ACC112 (cell line): Measurements from ENCODE around the gene DVL2.
"Not testable (repeated sequence)": the region's sequence is repeated elsewhere in the genome, so short reads cannot be mapped to it uniquely, and the experiment has no call there.

Experiments used
- H2AFZ ChIP-seq: fragments of 200-600 bp; sonication (generic); one replicate; pipeline ENCODE4 v1.6.0; 2017; ENCODE audit warnings: antibody characterized with exemption, low read length; ENCODE audit not compliant: unreplicated experiment
- H3K27ac ChIP-seq: fragments of 200-600 bp; sonication (generic); 2 replicates; pipeline ENCODE4 v1.5.1; 2014; ENCODE audit warnings: low read depth, mild to moderate bottlenecking, antibody characterized with exemption, low read length, moderate library complexity
- H3K27me3 ChIP-seq: fragments of 200-600 bp; sonication (generic); 2 replicates; pipeline ENCODE4 v1.6.1; 2014; ENCODE audit warnings: mild to moderate bottlenecking, antibody characterized with exemption, low read length, moderate library complexity, mixed read lengths; ENCODE audit not compliant: insufficient read depth
- H3K36me3 ChIP-seq: fragments of 200-600 bp; sonication (generic); 2 replicates; pipeline ENCODE4 v1.6.1; 2016; ENCODE audit warnings: mild to moderate bottlenecking, antibody characterized with exemption, low read length, moderate library complexity, mixed read lengths; ENCODE audit not compliant: insufficient read depth
- H3K4me1 ChIP-seq: fragments of 200-600 bp; sonication (generic); one replicate; pipeline ENCODE4 v1.6.1; 2016; ENCODE audit warnings: low read length, mixed read lengths; ENCODE audit not compliant: insufficient read depth, unreplicated experiment, control insufficient read depth
- H3K4me3 ChIP-seq: fragments of 200-600 bp; sonication (generic); 2 replicates; pipeline ENCODE4 v1.5.1; 2014; ENCODE audit warnings: mild to moderate bottlenecking, low read depth, low read length
- H3K79me2 ChIP-seq: fragments of 200-600 bp; sonication (generic); one replicate; pipeline ENCODE4 v1.6.0; 2016; ENCODE audit warnings: low read length; ENCODE audit not compliant: control insufficient read depth, unreplicated experiment, insufficient read depth

Gene DVL2

GRCh38 chr17:7253082-7253481 lies 18.8 kb upstream of the DVL2 start:
- H3K4me3 ChIP-seq = peak overlapping the region; percentile 96
- peaks cover 25% of the 10 kb centered on the region for H3K4me1 ChIP-seq
- H3K27me3 ChIP-seq = no peaks in the 10 kb centered on the region
- H2AFZ ChIP-seq = no peak overlapping the region
- peak overlapping the region; percentile 97 for H3K27ac ChIP-seq
- peaks cover 51% of the 10 kb centered on the region for H3K79me2 ChIP-seq
- H3K36me3 ChIP-seq = peaks cover 15% of the 10 kb centered on the region; the same call in 1 of the 2 replicates

- Histone ChIP-seq H2AFZ (peak within 1 kb of the TSS; percentile 93), H3K27me3 (no peaks in the 10 kb centered on the region), H3K79me2 (peaks cover 58% of the 10 kb centered on the region)
Measured at GRCh38 chr17:7252176-7253043, 18.1 kb upstream of the DVL2 start, which contains the start of gene ELP5. ELP5 (plus strand) TSS chr17:7252215; CDS start chr17:7252551, 336 bp downstream.

GRCh38 chr17:7251661-7252175 lies 17.4 kb upstream of the DVL2 start, which contains the start of gene CTDNEP1:
CTDNEP1 (minus strand) TSS chr17:7251734; CDS start chr17:7251296, 438 bp downstream.
- Histone ChIP-seq H2AFZ (peak within 1 kb of the TSS; percentile 93), H3K27ac (peak within 1 kb of the TSS; percentile 97), H3K27me3 (no peaks in the 10 kb centered on the region), H3K4me3 (peak within 1 kb of the TSS; percentile 96), H3K79me2 (peaks cover 65% of the 10 kb centered on the region), H3K4me1 (peaks cover 25% of the 10 kb centered on the region), H3K36me3 (peaks cover 15% of the 10 kb centered on the region; the same call in 1 of the 2 replicates)

More at GRCh38 chr17:7252176-7253043, 18.1 kb upstream of the DVL2 start, which contains the start of gene ELP5:
- Histone ChIP-seq H3K4me1 (peaks cover 25% of the 10 kb centered on the region), H3K27ac (peak within 1 kb of the TSS; percentile 97), H3K36me3 (peaks cover 15% of the 10 kb centered on the region; the same call in 1 of the 2 replicates), H3K4me3 (peak within 1 kb of the TSS; percentile 96)

- peak overlapping the region; percentile 97 for H3K27ac ChIP-seq
- peaks cover 65% of the 10 kb centered on the region for H3K79me2 ChIP-seq
- H3K27me3 ChIP-seq = no peaks in the 10 kb centered on the region
- H3K36me3 ChIP-seq = peaks cover 15% of the 10 kb centered on the region; the same call in 1 of the 2 replicates
- peak overlapping the region; percentile 47 for H2AFZ ChIP-seq
- peaks cover 25% of the 10 kb centered on the region for H3K4me1 ChIP-seq
- H3K4me3 ChIP-seq = peak overlapping the region; percentile 96
Measured at GRCh38 chr17:7250695-7251627, 16.6 kb upstream of the DVL2 start.

GRCh38 chr17:7249830-7250229 lies 15.5 kb upstream of the DVL2 start:
- peaks cover 65% of the 10 kb centered on the region for H3K79me2 ChIP-seq
- H3K4me3 ChIP-seq = peak overlapping the region; percentile 96
- H3K36me3 ChIP-seq = peaks cover 12% of the 10 kb centered on the region; the same call in 1 of the 2 replicates
- H3K27ac ChIP-seq = no peak overlapping the region
- no peak overlapping the region for H2AFZ ChIP-seq
- H3K27me3 ChIP-seq = no peaks in the 10 kb centered on the region
- peaks cover 25% of the 10 kb centered on the region for H3K4me1 ChIP-seq

- Histone ChIP-seq H3K27ac (no peak overlapping the region), H3K4me3 (peak overlapping the region; percentile 23; the same call in 1 of the 2 replicates), H3K27me3 (no peaks in the 10 kb centered on the region), H3K36me3 (peaks cover 8% of the 10 kb centered on the region; the same call in 1 of the 2 replicates), H3K4me1 (peaks cover 25% of the 10 kb centered on the region), H2AFZ (no peak overlapping the region), H3K79me2 (peaks cover 63% of the 10 kb centered on the region)
Measured at GRCh38 chr17:7249214-7249613, 14.9 kb upstream of the DVL2 start.

GRCh38 chr17:7248796-7249195 lies 14.5 kb upstream of the DVL2 start:
- peaks cover 25% of the 10 kb centered on the region for H3K4me1 ChIP-seq
- peaks cover 7% of the 10 kb centered on the region; the same call in 1 of the 2 replicates for H3K36me3 ChIP-seq
- H3K4me3 ChIP-seq = peak overlapping the region; percentile 23; the same call in 1 of the 2 replicates
- H3K27ac ChIP-seq = no peak overlapping the region
- H3K27me3 ChIP-seq = no peaks in the 10 kb centered on the region
- H2AFZ ChIP-seq = no peak overlapping the region
- H3K79me2 ChIP-seq = peaks cover 59% of the 10 kb centered on the region

GRCh38 chr17:7246779-7247178 lies 12.5 kb upstream of the DVL2 start:
- Histone ChIP-seq H3K4me3 (no peak overlapping the region), H3K27me3 (no peaks in the 10 kb centered on the region), H2AFZ (no peak overlapping the region), H3K4me1 (peaks cover 22% of the 10 kb centered on the region), H3K79me2 (peaks cover 51% of the 10 kb centered on the region), H3K36me3 (peaks cover 2% of the 10 kb centered on the region; the same call in 1 of the 2 replicates), H3K27ac (no peak overlapping the region)

GRCh38 chr17:7243838-7244237 lies 9.5 kb upstream of the DVL2 start:
- peak overlapping the region; percentile 96; the same call in 1 of the 2 replicates for H3K27ac ChIP-seq

GRCh38 chr17:7243453-7243729 lies 9.1 kb upstream of the DVL2 start:
- H3K79me2 ChIP-seq = peaks cover 50% of the 10 kb centered on the region
- peak overlapping the region; percentile 91 for H3K4me3 ChIP-seq
- peak overlapping the region; percentile 96 for H3K27ac ChIP-seq
- peaks cover 14% of the 10 kb centered on the region; the same call in 1 of the 2 replicates for H3K36me3 ChIP-seq
- H3K27me3 ChIP-seq = no peaks in the 10 kb centered on the region
- peaks cover 21% of the 10 kb centered on the region for H3K4me1 ChIP-seq
- H2AFZ ChIP-seq = no peak overlapping the region

More at GRCh38 chr17:7243838-7244237, 9.5 kb upstream of the DVL2 start:
- Histone ChIP-seq H3K36me3 (peaks cover 14% of the 10 kb centered on the region; the same call in 1 of the 2 replicates), H3K4me1 (peaks cover 23% of the 10 kb centered on the region), H3K79me2 (peaks cover 50% of the 10 kb centered on the region)
- not testable (repeated sequence) for H3K27me3 ChIP-seq, H2AFZ ChIP-seq, H3K4me3 ChIP-seq
